LoVo (cell line): ENCODE measurements around the gene TIPRL.
A peak's percentile ranks its signal among the peaks of the same experiment; 100 is the strongest.

ENCODE experiments used
- DNase-seq: peaks from one replicate; pipeline ENCODE4 v3.0.0-alpha.2; 2016; ENCODE audit warnings: low spot score

TIPRL gene

DNA sequence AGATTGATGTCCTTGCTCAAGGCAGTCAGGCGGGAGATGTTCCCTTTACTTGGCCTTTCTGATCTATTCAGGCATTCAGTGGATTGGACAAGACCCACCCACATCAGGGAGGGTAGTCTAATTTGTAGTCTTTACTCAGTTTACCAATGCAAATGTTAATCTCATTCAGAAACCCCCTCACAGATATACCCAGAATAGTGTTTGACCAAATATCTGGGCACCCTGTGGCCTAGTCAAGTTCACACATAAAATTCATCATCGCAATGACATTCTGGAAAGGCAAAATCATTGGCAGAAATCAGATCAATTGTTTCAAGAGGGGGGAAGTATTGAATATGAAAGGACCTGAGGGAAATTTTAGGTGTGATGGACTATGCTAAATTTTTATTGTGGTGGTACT is 34.6 kb downstream of the TIPRL start:
- DNase-seq = no peak

- no peak for DNase-seq
These were observed 37.4 kb downstream of the TIPRL start for GRCh38 chr1:168216171-168216570.

GRCh38 chr1:168217664-168218063 is 38.9 kb downstream of the TIPRL start:
- DNase-seq = no peak

DNA sequence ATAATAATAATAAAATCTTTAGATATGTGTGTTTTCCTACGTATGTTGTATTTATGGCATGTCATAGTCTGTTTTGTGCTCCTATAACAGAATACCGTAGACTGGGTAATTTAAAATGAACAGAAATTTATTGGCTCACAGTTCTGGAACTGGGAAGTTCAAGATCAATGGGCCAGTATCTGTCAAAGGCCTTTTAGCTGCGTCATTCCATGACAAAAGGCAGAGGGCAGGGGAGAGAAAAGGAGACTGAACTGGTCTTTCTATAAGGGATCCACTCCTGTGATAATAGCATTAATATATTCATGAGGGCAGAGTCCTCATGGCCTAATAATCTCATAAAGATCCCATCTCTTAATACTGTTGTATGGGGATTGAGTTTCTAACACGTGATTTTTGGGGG is 39.9 kb downstream of the TIPRL start:
- no peak for DNase-seq

DNA sequence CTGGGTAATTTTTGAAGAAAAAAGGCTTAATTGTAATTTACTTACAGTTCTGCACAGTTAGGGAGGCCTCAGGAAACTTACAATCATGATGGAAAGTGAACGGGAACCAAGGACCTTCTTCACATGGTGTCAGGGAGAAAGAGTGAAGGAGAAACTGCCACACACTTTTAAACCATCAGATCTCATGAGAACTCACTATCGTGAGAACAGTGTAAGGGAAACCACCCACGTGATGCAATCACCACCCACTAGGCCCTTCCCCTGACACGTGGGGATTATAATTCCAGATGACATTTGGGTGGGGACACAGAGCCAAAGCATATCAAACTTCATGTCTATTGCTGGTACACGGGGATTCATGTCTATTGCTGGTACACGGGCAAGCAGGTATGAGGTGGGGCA is 41.7 kb downstream of the TIPRL start:
- DNase-seq = no peak

GRCh38 chr1:168221275-168221674 is 42.5 kb downstream of the TIPRL start:
- no peak for DNase-seq

DNA sequence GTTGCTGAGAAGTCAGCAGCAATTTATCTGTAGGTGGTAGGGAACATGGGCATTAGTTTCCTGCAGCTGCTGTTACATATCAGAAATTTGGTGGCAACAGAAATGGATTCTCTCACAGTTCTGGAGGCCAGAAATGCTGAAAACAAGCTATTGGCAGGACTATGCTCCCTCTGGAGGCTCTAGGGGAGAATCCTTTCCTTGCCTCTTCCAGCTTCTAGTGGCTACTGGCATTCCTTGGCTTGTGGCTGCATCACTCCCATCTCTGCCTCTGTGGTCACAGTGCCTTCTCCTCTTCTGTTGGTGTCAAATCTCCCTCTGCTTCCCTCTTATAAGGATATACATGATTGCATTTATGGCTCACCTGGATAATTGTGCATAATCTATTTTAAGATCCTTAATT is 44.5 kb downstream of the TIPRL start:
- no peak for DNase-seq

- no peak for DNase-seq
These were observed 45.1 kb downstream of the TIPRL start for GRCh38 chr1:168223681-168224540.

GRCh38 chr1:168224991-168225390 is 46.2 kb downstream of the TIPRL start:
- DNase-seq = no peak

DNA sequence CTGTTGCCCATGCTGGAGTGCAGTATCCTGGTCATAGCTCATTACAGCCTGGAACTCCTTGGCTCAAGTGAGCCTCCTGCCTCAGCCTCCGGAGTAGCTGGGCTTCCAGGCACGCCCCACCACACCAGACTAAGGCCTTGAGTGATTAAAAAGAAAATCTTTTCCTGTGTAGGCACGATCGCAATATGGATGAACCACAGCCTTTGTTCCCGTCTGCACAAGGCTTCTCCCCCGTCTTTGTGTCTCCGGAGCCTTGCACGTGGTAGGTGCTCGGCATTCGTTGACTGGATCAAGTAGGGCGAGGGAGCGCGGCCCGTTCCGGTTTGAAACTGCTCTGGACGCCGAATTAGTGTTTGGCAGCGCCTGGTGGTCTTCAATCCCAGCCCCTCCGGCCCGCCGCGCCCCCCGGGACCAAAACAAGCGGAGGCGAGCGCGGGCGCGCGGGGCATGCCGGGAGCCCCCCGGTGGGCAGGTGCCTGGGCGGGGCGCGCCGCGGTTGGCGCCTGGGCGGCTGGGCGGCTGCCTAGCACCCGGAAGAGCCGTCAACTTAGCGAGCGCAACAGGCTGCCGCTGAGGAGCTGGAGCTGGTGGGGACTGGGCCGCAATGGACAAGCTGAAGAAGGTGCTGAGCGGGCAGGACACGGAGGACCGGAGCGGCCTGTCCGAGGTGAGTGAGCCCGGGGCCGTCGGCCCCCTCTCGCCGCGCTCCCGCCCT is 46.9 kb downstream of the TIPRL start, which contains the start of gene SFT2D2:
Gene SFT2D2, plus strand, starts transcription at position 529 of the 715 bp plus-strand sequence. Its CDS starts 76 bp downstream, at position 605.
- DNase-seq = peak; percentile 84

DNA sequence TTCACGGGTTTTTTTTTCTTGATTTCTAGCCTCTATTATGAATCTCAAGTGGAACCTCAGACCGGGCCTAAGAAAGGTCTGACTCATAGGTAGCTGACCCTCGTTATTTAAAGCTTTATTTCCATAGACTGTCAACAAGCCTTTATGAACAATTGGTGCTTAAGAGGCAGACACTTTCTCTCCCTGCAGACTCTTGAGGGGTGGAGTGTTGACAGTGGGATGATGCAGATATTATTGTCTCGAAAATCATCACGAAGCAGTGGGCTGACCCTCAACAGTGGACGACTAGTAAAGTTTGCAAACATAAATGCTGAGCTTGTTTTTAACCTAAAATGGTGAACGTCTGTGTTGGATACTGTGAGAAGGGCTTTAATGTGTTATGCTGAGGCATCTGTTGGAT is 48.9 kb downstream of the TIPRL start:
- no peak for DNase-seq

DNA sequence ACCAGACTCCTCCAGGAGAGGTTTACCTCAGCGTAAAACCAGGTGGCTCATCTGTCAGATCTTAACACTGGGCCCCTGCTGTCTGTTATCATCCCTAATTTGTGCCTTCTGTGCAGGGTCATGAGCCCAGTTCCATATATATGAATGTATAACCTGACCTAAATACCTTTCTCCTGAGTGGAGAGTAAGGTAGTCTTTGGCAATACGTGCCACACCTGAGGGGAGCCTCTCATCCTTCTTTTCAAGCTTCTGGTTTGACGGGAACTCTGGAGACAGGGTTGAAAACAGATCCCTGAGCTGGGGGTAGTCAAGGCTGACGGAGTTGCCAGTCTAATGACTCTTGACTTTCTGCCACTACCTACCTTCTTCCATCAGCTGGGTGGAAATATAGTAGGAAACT is 51.1 kb downstream of the TIPRL start:
- no peak for DNase-seq

DNA sequence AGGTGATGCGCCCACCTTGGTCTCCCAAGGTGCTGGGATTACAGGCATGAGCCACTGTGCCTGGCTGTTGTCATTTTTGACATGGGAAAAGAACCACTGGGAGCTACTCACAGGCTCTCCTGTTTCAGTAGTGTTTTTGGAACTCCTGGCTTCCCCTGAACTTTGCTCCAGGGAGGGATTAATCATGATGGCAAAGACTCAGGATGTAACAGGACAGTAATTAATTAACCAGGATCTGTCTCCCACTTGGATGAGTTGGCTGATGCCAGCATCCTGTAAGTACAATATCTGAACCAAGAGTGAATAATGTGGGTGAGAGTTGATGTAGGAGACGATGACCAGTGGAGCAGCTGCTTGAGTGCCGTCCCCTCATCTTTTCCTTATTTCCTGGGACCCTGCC is 51.9 kb downstream of the TIPRL start:
- peak; percentile 26 for DNase-seq

DNA sequence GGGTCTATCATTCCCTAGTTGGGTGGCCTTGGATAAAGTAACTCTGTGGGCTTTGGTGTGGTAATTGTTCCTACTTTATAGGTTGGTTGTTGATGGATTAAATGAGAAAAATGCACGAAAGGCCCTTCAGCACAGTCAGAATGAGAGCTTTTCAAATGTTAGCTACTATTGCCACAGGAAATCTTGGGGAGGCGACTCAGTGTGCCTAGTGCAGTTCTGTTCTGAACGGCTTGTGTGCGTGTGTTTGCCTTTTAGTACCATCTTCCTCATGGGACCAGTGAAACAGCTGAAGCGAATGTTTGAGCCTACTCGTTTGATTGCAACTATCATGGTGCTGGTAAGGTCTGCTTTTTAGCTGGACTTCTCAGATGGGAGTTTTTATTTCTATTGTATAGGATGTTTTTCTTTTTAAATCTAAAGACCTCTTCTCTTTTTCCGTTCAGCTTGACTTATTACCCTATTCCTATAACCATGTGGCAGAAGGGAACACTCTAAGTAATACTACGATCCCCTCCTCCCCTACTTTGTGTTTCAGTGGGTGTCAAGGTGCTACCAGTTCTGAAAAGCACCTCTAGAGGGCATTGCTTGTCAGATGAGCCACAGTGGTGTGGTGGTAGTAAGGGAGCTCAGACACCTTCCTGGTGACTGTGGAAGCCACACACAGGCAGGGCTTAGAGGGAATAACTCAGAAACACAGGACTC is 56.2 kb downstream of the TIPRL start:
- DNase-seq = peak; percentile 20

DNA sequence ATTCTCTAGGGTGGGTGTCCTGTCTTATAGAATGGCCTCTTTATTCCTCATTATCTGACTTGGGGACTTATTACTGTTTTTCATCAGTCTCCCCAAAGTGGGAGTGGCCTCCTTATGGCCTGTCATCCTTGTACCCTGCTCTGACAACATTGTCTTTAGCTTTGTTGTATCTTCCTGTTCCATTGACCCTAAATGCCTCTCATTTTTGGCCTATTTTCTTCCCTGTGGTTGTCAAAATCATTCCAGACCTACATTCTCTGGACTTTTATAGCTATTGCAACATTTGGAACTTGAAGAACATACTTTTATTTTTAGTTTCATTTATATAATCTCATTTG is 56.8 kb downstream of the TIPRL start:
- no peak for DNase-seq

DNA sequence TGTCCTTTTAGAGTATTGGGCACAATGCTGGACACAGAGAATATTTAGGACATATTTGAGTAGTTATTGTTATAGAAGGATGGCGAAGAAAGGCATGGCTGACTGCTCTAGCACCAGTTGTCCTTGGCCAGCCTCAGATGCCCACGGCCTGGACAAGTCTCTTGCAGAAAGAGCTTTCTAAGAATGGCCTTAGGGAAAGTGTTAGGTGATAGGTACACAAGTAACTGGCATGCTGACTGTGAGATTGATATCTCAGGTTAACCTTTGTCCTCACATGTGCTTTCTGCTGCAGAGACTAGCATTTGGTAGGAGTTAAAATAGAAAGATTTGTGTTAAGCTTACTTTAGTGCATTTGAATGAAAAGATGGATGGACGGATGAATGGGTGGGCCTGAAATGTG is 57.2 kb downstream of the TIPRL start:
- no peak for DNase-seq

- DNase-seq = no peak
These were observed 58.3 kb downstream of the TIPRL start for GRCh38 chr1:168236836-168237611.

- no peak for DNase-seq
These were observed 64.4 kb downstream of the TIPRL start for GRCh38 chr1:168243198-168243597.

DNA sequence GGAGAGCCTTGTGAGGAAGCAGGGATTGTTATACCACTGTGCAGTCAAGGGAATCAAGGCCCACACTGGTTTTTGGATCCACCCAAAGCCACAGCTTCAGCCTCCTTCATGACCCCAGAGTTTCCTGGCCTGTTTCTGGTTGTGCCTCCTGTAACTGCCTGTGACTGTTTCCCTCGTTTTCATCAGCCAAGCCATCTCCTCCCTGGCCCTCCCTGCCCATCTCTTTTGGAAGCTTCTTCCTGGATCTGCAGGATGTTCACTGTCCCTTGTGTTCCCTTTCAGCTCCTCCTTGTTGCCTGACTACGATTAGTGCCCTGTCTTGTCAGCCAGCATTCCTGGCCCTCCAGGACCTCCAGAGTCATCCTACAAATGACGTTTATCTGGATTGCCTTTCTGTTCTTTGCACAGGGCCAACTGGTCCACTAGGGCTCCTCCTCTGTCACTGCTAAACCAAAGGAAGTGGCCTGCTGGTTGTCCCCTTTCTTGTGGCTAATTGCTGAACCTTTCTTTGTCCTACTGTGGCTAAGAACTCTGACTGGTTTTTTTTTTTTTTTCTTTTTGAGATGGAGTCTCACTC is 65.0 kb downstream of the TIPRL start:
- peak; percentile 7 for DNase-seq

- no peak for DNase-seq
These were observed 66.3 kb downstream of the TIPRL start for GRCh38 chr1:168245042-168245441.

DNA sequence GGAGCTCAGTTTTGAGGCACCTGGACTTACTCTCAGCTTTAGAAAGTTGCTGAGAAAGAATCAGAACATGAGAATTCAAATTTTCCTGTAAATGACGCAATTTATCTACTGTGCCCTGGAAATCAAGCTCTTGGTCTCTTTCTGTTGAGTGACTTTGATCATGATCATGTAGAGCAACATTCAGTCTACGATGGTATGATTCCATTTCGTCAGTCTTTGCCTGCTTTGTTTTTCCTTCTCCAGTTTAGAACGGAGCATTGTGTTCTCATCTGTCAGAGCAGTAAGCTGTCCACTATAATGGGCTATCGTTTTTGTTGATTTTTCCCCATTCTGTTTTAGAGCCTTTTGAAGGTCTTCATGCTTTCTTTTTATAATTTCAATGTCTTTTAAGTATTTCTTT is 67.7 kb downstream of the TIPRL start:
- DNase-seq = no peak
